Neutrophil (primary cell): ENCODE measurements around the gene AAK1.

Source experiments
- H3K27ac ChIP-seq: fragments of 200-600 bp; sonication (generic); 2 replicates; pipeline ENCODE4 v1.5.1; 2016; ENCODE audit warnings: mild to moderate bottlenecking, moderate library complexity
- H3K27me3 ChIP-seq: fragments of 200-600 bp; sonication (generic); 2 replicates; pipeline ENCODE4 v1.6.0; 2016; ENCODE audit warnings: mild to moderate bottlenecking
- H3K36me3 ChIP-seq: fragments of 200-600 bp; sonication (generic); 2 replicates; pipeline ENCODE4 v1.5.1; 2017
- H3K4me1 ChIP-seq, 2 experiments: fragments of 200-600 bp in 1 of 2; sonication (generic) in 1 of 2; 1 replicate in 1 of 2; 2 replicates in 1 of 2; pipeline versions ENCODE4 v1.5.1 to v1.6.1; 2013 to 2016; ENCODE audit warnings: low read depth in 1 of 2, low read length in 1 of 2, mild to moderate bottlenecking in 1 of 2, moderate library complexity in 1 of 2; ENCODE audit not compliant: control insufficient read depth in 1 of 2, insufficient read depth in 1 of 2
- H3K4me3 ChIP-seq, 2 experiments: fragments of 200-600 bp in 1 of 2; sonication (generic) in 1 of 2; 1 replicate in 1 of 2; 2 replicates in 1 of 2; pipeline ENCODE4 v1.5.1; 2013 to 2016; ENCODE audit warnings: low read depth in 1 of 2, low read length in 1 of 2, mild to moderate bottlenecking in 1 of 2, moderate library complexity in 1 of 2
- H3K9me3 ChIP-seq: fragments of 200-600 bp; sonication (generic); 2 replicates; pipeline ENCODE4 v1.5.1; 2016
- TF ChIP-seq, protein P1 (sequence below): fragments of 200-600 bp; sonication (generic); IDR thresholded peaks from 2 replicates; pipeline ENCODE4 v1.5.1; 2016; ENCODE audit warnings: antibody characterized with exemption

Gene AAK1

GRCh38 chr2:69491864-69492263, 151.7 kb downstream of the AAK1 start:
- H3K27me3 ChIP-seq, result no peaks in the 10 kb centered on the region
- TF ChIP-seq, protein P1, sequence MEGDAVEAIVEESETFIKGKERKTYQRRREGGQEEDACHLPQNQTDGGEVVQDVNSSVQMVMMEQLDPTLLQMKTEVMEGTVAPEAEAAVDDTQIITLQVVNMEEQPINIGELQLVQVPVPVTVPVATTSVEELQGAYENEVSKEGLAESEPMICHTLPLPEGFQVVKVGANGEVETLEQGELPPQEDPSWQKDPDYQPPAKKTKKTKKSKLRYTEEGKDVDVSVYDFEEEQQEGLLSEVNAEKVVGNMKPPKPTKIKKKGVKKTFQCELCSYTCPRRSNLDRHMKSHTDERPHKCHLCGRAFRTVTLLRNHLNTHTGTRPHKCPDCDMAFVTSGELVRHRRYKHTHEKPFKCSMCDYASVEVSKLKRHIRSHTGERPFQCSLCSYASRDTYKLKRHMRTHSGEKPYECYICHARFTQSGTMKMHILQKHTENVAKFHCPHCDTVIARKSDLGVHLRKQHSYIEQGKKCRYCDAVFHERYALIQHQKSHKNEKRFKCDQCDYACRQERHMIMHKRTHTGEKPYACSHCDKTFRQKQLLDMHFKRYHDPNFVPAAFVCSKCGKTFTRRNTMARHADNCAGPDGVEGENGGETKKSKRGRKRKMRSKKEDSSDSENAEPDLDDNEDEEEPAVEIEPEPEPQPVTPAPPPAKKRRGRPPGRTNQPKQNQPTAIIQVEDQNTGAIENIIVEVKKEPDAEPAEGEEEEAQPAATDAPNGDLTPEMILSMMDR, result no peak
- no peaks in the 10 kb centered on the region for H3K9me3 ChIP-seq
- no peak overlapping the region for H3K27ac ChIP-seq
- H3K36me3 ChIP-seq, result peaks cover 39% of the 10 kb centered on the region
- no peaks in the 10 kb centered on the region for H3K4me1 ChIP-seq
- no peak overlapping the region for H3K4me3 ChIP-seq

- no peaks in the 10 kb centered on the region for H3K27me3 ChIP-seq
- H3K9me3 ChIP-seq, result no peaks in the 10 kb centered on the region
- H3K27ac ChIP-seq, result no peak overlapping the region
- H3K36me3 ChIP-seq, result peaks cover 39% of the 10 kb centered on the region
- no peaks in the 10 kb centered on the region for H3K4me1 ChIP-seq
- TF ChIP-seq, protein P1, result no peak
- no peak overlapping the region for H3K4me3 ChIP-seq
Observed at GRCh38 chr2:69490486-69490885, 153.1 kb downstream of the AAK1 start.

DNA sequence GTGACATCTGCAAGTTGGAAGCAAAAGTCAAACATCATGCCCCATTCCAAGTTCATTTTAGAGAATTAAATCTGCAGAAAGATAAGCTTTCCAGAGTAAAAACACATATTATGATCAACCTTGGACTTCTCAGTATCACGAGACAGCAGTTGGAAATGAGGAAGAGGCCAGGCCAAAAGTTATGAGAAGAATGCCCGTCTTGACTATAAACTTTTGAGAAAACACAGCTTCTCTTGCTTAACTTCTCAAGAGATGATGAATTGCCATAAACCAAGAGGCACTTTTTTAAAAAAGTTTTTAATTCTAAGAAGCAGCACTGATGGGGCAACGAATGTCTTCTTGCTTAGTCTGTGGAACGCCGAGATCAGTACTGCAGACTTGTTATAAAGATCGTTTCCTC, 153.7 kb downstream of the AAK1 start:
- no peaks in the 10 kb centered on the region for H3K9me3 ChIP-seq
- no peaks in the 10 kb centered on the region for H3K4me1 ChIP-seq
- TF ChIP-seq, protein P1, result no peak
- H3K27ac ChIP-seq, result no peak overlapping the region
- H3K4me3 ChIP-seq, result no peak overlapping the region
- H3K36me3 ChIP-seq, result peaks cover 33% of the 10 kb centered on the region
- H3K27me3 ChIP-seq, result no peaks in the 10 kb centered on the region

- H3K4me1 ChIP-seq, result no peaks in the 10 kb centered on the region
- peaks cover 20% of the 10 kb centered on the region for H3K36me3 ChIP-seq
- TF ChIP-seq, protein P1, result no peak
Observed at GRCh38 chr2:69483696-69484095, 159.8 kb downstream of the AAK1 start.

GRCh38 chr2:69483024-69483423, 160.5 kb downstream of the AAK1 start:
- H3K36me3 ChIP-seq, result peaks cover 23% of the 10 kb centered on the region
- H3K27ac ChIP-seq, result no peak overlapping the region

More at GRCh38 chr2:69483696-69484095, 159.8 kb downstream of the AAK1 start:
- H3K27ac ChIP-seq, result no peak overlapping the region
- no peaks in the 10 kb centered on the region for H3K9me3 ChIP-seq
- no peak overlapping the region for H3K4me3 ChIP-seq
- no peaks in the 10 kb centered on the region for H3K27me3 ChIP-seq

More at GRCh38 chr2:69483024-69483423, 160.5 kb downstream of the AAK1 start:
- no peak overlapping the region for H3K4me3 ChIP-seq
- no peaks in the 10 kb centered on the region for H3K4me1 ChIP-seq
- H3K9me3 ChIP-seq, result no peaks in the 10 kb centered on the region
- H3K27me3 ChIP-seq, result no peaks in the 10 kb centered on the region
- TF ChIP-seq, protein P1, result no peak
